ENCODE measurements around the gene GPATCH8. TPM values are rescaled to one million over a fixed set of nuclear protein-coding genes. Genes with fewer than 3 reads are reported as not detected.
"Not testable (repeated sequence)": the region's sequence is repeated elsewhere in the genome, so short reads cannot be mapped to it uniquely, and the experiment has no call there.

Gene GPATCH8
- total RNA-seq, 4 donors from 2014 or later, result 39.6 to 91.6 (median 48.3) TPM

DNA sequence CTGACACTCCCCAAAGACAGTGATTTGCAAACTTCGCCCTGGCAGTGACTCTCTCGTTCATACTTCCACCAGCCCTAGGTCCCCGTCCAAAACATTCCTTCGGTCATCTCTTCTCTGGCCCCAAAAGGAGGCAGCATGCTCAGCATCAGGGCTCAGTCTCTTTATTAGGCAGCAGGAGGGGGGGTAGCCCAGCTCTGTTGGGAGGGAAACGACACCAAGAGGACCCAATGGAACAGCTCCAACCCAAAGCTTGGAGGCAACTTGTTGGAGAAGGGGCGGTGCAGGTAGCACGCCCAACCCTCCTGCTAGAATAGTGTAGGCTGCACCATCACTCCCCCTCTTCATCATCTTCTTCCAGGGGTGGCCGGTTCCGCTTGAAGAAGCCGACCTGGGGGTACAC, 131.2 kb downstream of the GPATCH8 start:
- no peaks in the 10 kb centered on the region for H3K27me3 ChIP-seq
- no peak overlapping the region for H3K27ac ChIP-seq
- H3K4me3 ChIP-seq, result no peak overlapping the region
- H3K36me3 ChIP-seq, result no peaks in the 10 kb centered on the region
- TF ChIP-seq, protein P1, sequence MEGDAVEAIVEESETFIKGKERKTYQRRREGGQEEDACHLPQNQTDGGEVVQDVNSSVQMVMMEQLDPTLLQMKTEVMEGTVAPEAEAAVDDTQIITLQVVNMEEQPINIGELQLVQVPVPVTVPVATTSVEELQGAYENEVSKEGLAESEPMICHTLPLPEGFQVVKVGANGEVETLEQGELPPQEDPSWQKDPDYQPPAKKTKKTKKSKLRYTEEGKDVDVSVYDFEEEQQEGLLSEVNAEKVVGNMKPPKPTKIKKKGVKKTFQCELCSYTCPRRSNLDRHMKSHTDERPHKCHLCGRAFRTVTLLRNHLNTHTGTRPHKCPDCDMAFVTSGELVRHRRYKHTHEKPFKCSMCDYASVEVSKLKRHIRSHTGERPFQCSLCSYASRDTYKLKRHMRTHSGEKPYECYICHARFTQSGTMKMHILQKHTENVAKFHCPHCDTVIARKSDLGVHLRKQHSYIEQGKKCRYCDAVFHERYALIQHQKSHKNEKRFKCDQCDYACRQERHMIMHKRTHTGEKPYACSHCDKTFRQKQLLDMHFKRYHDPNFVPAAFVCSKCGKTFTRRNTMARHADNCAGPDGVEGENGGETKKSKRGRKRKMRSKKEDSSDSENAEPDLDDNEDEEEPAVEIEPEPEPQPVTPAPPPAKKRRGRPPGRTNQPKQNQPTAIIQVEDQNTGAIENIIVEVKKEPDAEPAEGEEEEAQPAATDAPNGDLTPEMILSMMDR (IDR thresholded peaks at IDR 0.05), result no peak
- TF ChIP-seq POLR2A (IDR thresholded peaks at IDR 0.05), result no peak
- peaks cover 0 to 4% (median 0%) of the 10 kb centered on the region in 4 donors for H3K4me1 ChIP-seq
- DNase-seq, result no peak
- no peaks in the 10 kb centered on the region for H3K9me3 ChIP-seq

DNA sequence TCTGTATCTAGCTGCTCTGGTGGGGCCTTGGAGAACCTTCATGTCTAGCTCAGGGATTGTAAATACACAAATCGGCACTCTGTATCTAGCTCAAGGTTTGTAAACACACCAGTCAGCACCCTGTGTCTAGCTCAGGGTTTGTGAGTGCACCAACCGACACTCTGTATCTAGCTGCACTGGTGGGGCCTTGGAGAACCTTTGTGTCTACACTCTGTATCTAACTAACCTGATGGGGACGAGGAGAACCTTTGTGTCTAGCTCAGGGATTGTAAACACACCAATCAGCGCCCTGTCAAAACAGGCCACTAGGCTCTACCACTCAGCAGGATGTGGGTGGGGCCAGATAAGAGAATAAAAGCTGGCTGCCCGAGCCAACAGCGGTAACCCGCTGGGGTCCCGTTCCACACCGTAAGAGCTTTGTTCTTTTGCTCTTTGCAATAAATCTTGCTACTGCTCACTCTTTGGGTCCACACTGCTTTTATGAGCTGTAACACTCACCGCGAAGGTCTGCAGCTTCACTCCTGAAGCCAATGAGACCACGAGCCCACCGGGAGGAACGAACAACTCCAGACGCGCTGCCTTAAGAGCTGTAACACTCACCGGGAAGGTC, 133.7 kb downstream of the GPATCH8 start:
- H3K4me3 ChIP-seq, DNase-seq, H3K36me3 ChIP-seq, H3K9me3 ChIP-seq, H3K4me1 ChIP-seq, H3K27me3 ChIP-seq, H3K27ac ChIP-seq: not testable (repeated sequence)

DNA sequence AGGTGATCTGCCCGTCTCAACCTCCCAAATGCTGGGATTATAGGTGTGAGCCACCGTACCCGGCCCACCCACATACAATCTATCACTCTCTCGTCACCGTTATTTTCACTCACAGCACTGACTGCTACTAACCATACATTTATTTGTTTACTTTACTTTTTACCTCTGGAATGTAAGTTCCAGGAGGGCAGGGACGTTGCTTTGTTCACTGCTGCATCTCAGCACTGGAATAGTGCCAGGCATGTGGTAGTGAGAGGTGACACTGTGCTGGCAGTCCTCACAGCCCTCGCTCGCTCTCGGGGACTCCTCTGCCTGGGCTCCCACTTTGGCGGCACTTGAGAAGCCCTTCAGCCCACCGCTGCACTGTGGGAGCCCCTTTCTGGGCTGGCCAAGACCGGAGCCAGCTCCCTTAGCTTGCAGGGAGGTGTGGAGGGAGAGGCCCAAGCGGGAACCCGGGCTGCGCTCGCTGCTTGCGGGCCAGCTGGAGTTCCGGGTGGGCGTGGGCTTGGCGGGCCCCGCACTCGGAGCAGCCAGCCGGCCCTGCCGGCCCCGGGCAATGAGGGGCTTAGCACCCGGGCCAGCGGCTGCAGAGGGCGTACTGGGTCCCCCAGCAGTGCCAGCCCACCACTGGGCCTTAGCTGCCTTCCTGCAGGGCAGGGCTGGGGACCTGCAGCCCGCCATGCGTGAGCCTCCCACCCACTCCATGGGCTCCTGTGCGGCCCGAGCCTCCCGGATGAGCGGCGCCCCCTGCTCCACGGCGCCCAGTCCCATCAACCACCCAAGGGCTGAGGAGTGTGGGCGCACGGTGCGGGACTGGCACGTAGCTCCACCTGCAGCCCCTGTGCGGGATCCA, 134.6 kb downstream of the GPATCH8 start:
- not testable (repeated sequence) for H3K9me3 ChIP-seq, H3K27me3 ChIP-seq, H3K4me1 ChIP-seq

DNA sequence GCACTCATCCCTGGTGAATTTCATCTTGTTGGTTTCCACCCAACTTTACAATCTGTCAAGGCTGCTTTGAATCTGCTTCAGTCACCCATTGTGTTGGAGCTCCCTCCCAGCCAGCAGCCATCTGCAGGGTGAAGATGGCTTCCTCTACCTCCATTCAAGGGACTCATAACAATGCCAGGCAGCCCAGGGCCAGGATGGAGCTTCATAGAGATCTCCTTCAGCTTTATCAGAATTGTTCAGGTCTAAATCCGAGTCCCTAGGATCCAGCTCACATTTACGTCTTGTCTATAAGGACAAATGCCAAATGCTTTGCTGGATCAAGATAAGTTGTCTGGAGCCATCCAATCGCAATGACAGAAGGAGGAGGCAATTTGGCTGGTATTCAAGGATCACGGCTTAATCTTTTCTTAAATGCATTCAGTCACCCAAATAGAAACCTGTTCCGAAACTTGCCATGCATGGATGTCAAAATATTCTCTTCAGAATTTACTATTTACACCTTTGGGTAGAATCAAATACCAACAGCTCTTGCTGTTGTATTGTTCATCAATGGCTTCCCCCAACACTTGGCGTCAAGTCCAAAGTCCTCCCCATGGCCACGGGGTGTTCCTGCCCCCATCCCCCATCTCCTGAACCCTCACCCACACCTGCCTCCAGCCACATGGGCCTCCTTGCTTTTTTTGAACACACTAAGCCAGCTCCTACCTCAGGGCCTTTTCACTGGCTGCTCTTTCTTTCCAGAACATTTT, 135.8 kb downstream of the GPATCH8 start:
- peaks cover 0 to 12% (median 10%) of the 10 kb centered on the region in 4 donors for H3K4me1 ChIP-seq
- no peak for DNase-seq
- peaks cover 0 to 11% of the 10 kb centered on the region in 2 donors for H3K27me3 ChIP-seq
- no peaks in the 10 kb centered on the region for H3K9me3 ChIP-seq
- H3K27ac ChIP-seq, result no peak overlapping the region
- TF ChIP-seq POLR2A (IDR thresholded peaks at IDR 0.05), result no peak
- TF ChIP-seq, protein P1 (IDR thresholded peaks at IDR 0.05), result no peak
- no peak overlapping the region for H3K4me3 ChIP-seq
- no peaks in the 10 kb centered on the region for H3K36me3 ChIP-seq

More for the DNA sequence above, 134.6 kb downstream of the GPATCH8 start:
- DNase-seq, H3K27ac ChIP-seq, H3K4me3 ChIP-seq, H3K36me3 ChIP-seq: not testable (repeated sequence)

DNA sequence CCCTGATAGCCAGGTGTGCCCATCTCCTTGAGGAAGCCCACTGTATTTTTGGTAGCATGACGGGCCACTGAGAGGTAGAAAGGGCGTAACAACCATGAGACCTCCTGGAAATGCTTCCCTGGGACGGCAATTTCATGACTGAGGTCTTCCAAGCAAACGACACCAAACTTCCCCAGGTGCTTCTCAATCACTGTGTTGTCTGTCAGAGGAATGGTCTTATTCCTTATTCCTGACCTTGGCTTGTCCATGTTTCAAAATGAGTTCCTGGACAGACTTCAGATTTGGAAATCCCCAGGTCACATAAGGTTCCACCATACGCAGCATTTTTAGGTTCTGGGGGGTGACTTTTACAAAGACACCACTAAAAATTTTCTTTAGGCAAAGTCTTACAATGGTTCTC, 138.2 kb downstream of the GPATCH8 start:
- not testable (repeated sequence) for DNase-seq, H3K36me3 ChIP-seq
- peaks cover 0 to 12% of the 10 kb centered on the region in 2 donors for H3K27me3 ChIP-seq

DNA sequence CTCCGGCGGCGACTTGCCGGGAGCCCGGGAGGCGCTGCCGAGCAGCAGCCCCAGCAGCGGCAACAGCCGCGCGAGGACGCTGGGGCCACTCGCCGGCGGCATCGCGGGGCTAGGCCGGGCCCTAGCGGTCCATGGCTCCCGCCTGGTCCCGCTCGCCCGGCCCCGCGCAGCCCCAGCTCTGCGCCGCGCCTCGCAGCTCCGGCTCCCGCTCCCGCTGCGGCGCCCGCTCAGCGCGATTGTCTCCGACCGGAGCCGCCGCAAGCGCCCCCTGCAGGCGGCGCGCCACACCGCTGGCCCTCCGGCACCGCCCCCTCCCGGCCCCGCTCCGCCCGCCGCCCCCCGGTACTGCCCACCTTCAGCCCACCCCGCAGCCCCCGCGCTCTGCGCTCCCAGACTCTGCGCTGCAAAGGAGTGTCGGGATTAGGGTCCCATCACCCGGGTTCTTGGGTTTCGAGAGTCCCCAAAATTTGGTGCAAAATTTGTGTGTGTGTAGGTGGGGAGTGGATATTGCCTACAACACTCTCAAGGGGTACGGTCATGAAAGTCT, 139.5 kb downstream of the GPATCH8 start, which contains the start of gene FAM171A2:
Gene FAM171A2 (minus strand): TSS at position 241 of the 547 bp plus-strand sequence. CDS start 139 bp downstream, at position 102.
- Histone ChIP-seq H3K36me3 (no peaks in the 10 kb centered on the region), H3K4me3 (peak within 1 kb of the TSS; percentile 50 to 67 (median 64)), H3K4me1 (peaks cover 0 to 12% (median 10%) of the 10 kb centered on the region in 4 donors), H3K9me3 (no peaks in the 10 kb centered on the region), H3K27me3 (peaks cover 0 to 12% of the 10 kb centered on the region in 2 donors), H3K27ac (peak within 1 kb of the TSS in 1 of 4 donors; percentile 49)
- TF ChIP-seq, protein P1 (IDR thresholded peaks at IDR 0.05), result peak; percentile 51 to 93 (median 62)
- no peak for TF ChIP-seq POLR2A (IDR thresholded peaks at IDR 0.05)
- DNase-seq, result peak in 2 of 3 donors; percentile 32 to 73

More for the DNA sequence above, 138.2 kb downstream of the GPATCH8 start:
- peaks cover 0 to 12% (median 10%) of the 10 kb centered on the region in 4 donors for H3K4me1 ChIP-seq
- not testable (repeated sequence) for H3K27ac ChIP-seq, H3K4me3 ChIP-seq, H3K9me3 ChIP-seq

Measured in Peyer's patch (tissue), 4 donors.